GM19395 (cell line): ENCODE results near the gene CARS1.
A peak's percentile ranks its signal among the peaks of the same experiment; 100 is the strongest.

Experiments used
- ATAC-seq: cut with Tn5 transposase; IDR thresholded peaks from one replicate; pipeline ENCODE4 v1.9.1; 2021; ENCODE audit warnings: mild to moderate bottlenecking, moderate library complexity; ENCODE audit not compliant: unreplicated experiment

The CARS1 gene

GRCh38 chr11:2994336-2994730 is 62.9 kb downstream of the CARS1 start:
- ATAC-seq: no peak

GRCh38 chr11:2992997-2993325 is 64.3 kb downstream of the CARS1 start:
- ATAC-seq: peak; percentile 1

GRCh38 chr11:2992234-2992996 is 64.8 kb downstream of the CARS1 start, which contains the start of gene NAP1L4:
TSS of gene NAP1L4 (minus strand) at chr11:2992329. CDS start at chr11:2979220, 13,109 bp downstream.
- peak; percentile 85 for ATAC-seq

- ATAC-seq: peak; percentile 40
Observed at GRCh38 chr11:2991452-2992233, 65.6 kb downstream of the CARS1 start.

GRCh38 chr11:2990617-2991451 is 66.4 kb downstream of the CARS1 start:
- ATAC-seq: no peak

- no peak for ATAC-seq
Observed at GRCh38 chr11:2989551-2989950, 67.7 kb downstream of the CARS1 start.

- ATAC-seq: no peak
Observed at GRCh38 chr11:2989006-2989405, 68.2 kb downstream of the CARS1 start.

- no peak for ATAC-seq
Observed at GRCh38 chr11:2987881-2988861, 69.1 kb downstream of the CARS1 start.

GRCh38 chr11:2983908-2984307 is 73.3 kb downstream of the CARS1 start:
- no peak for ATAC-seq

- ATAC-seq: no peak
Observed at GRCh38 chr11:2982214-2982613, 75.0 kb downstream of the CARS1 start.

GRCh38 chr11:2981130-2981529 is 76.1 kb downstream of the CARS1 start:
- no peak for ATAC-seq

GRCh38 chr11:2980168-2980840 is 76.9 kb downstream of the CARS1 start:
- no peak for ATAC-seq

- no peak for ATAC-seq
Observed at GRCh38 chr11:2977113-2977512, 80.1 kb downstream of the CARS1 start.

GRCh38 chr11:2976294-2977063 is 80.7 kb downstream of the CARS1 start:
- ATAC-seq: no peak

GRCh38 chr11:2975594-2975993 is 81.6 kb downstream of the CARS1 start:
- ATAC-seq: no peak

- ATAC-seq: no peak
Observed at GRCh38 chr11:2974272-2974671, 83.0 kb downstream of the CARS1 start.

GRCh38 chr11:2968341-2968900 is 88.8 kb downstream of the CARS1 start:
- ATAC-seq: no peak

GRCh38 chr11:2964782-2965181 is 92.4 kb downstream of the CARS1 start:
- ATAC-seq: no peak

- ATAC-seq: no peak
Observed at GRCh38 chr11:2963761-2964160, 93.5 kb downstream of the CARS1 start.
